Measurements from ENCODE around the gene AAK1.

Gene AAK1

DNA sequence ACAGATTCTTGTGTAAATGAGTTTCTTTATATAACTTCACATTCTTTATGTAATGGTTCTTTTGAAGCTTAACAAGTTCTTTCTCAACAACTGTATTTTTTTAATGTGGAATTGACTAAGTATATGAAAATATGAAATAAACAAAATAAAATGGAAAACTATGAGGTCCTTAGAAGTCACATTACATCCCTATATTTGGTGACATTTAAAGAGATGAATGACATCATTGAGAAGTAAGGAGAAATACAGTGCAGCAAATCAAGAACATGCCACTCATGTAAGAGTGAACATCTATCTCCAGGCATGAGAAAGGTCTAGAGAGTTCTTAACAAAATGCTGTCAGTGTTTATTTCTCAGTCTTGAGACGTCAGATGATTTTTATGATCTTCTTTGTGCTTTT, 39.0 kb upstream of the AAK1 start:
- TF ChIP-seq, protein P1, sequence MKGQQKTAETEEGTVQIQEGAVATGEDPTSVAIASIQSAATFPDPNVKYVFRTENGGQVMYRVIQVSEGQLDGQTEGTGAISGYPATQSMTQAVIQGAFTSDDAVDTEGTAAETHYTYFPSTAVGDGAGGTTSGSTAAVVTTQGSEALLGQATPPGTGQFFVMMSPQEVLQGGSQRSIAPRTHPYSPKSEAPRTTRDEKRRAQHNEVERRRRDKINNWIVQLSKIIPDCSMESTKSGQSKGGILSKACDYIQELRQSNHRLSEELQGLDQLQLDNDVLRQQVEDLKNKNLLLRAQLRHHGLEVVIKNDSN (IDR thresholded peaks at IDR 0.05): no peak
- TF ChIP-seq TEAD4 (IDR thresholded peaks at IDR 0.05) (no peak), CEBPB (IDR thresholded peaks at IDR 0.05) (no peak), CREB1 (IDR thresholded peaks at IDR 0.05; ENCODE audit: low read depth) (no peak), TCF12 (IDR thresholded peaks at IDR 0.05; ENCODE audit: low read depth) (no peak), TAF1 (IDR thresholded peaks at IDR 0.05; ENCODE audit: low read depth) (no peak), RAD21 (IDR thresholded peaks at IDR 0.05; ENCODE audit: low read depth) (no peak), NFIC (IDR thresholded peaks at IDR 0.05) (no peak), REST (IDR thresholded peaks at IDR 0.05; ENCODE audit: low read depth) (no peak)

- TF ChIP-seq FOXM1 (IDR thresholded peaks at IDR 0.05; ENCODE audit: borderline replicate concordance, low read depth): no peak
- no peak for TF ChIP-seq RAD21 (IDR thresholded peaks at IDR 0.05; ENCODE audit: low read depth)
- no peak for TF ChIP-seq EGR1 (IDR thresholded peaks at IDR 0.05)
- no peak for TF ChIP-seq CEBPB (IDR thresholded peaks at IDR 0.05)
- no peak for TF ChIP-seq REST (IDR thresholded peaks at IDR 0.05; ENCODE audit: low read depth)
- TF ChIP-seq MAX (IDR thresholded peaks at IDR 0.05): no peak
- no peak for TF ChIP-seq TEAD4 (IDR thresholded peaks at IDR 0.05)
- no peak for TF ChIP-seq TCF12 (IDR thresholded peaks at IDR 0.05; ENCODE audit: low read depth)
- TF ChIP-seq NFIC (IDR thresholded peaks at IDR 0.05): no peak
- TF ChIP-seq, protein P1 (IDR thresholded peaks at IDR 0.05): no peak
- TF ChIP-seq CREB1 (IDR thresholded peaks at IDR 0.05; ENCODE audit: low read depth): no peak
- TF ChIP-seq TAF1 (IDR thresholded peaks at IDR 0.05; ENCODE audit: low read depth): no peak
- no peak for TF ChIP-seq EP300 (IDR thresholded peaks at IDR 0.05; ENCODE audit: borderline replicate concordance)
- no peak for TF ChIP-seq ZBTB7A (IDR thresholded peaks at IDR 0.05; ENCODE audit: low read depth)
- TF ChIP-seq YY1 (IDR thresholded peaks at IDR 0.05; ENCODE audit: low read depth): no peak
Measured at GRCh38 chr2:69680001-69680675, 36.6 kb upstream of the AAK1 start.

DNA sequence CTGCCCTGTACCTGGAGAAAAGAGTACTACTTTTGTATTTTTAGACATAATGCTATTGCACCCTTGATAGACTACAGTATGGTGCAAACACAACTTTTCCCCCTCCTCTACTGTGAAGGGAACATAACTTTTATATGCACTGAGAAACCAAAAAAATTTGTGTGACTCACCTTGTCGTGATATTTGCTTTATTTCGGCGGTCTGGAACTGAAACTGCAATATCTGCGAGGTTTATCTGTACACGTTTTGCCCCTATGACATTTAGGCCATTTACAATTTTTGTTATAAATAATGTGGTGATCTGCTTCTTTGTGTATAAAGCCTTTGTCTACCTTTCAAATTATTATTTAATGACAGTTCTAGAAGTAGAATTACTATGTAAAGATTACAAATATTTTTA, 34.4 kb upstream of the AAK1 start:
- TF ChIP-seq YY1 (IDR thresholded peaks at IDR 0.05; ENCODE audit: low read depth): no peak
- no peak for TF ChIP-seq EP300 (IDR thresholded peaks at IDR 0.05; ENCODE audit: borderline replicate concordance)
- TF ChIP-seq TAF1 (IDR thresholded peaks at IDR 0.05; ENCODE audit: low read depth): no peak
- TF ChIP-seq EGR1 (IDR thresholded peaks at IDR 0.05): no peak
- no peak for TF ChIP-seq TEAD4 (IDR thresholded peaks at IDR 0.05)
- TF ChIP-seq CEBPB (IDR thresholded peaks at IDR 0.05): no peak
- TF ChIP-seq REST (IDR thresholded peaks at IDR 0.05; ENCODE audit: low read depth): no peak
- TF ChIP-seq TCF12 (IDR thresholded peaks at IDR 0.05; ENCODE audit: low read depth): no peak
- TF ChIP-seq, protein P1 (IDR thresholded peaks at IDR 0.05): no peak
- no peak for TF ChIP-seq ZBTB7A (IDR thresholded peaks at IDR 0.05; ENCODE audit: low read depth)
- no peak for TF ChIP-seq CREB1 (IDR thresholded peaks at IDR 0.05; ENCODE audit: low read depth)
- no peak for TF ChIP-seq FOXM1 (IDR thresholded peaks at IDR 0.05; ENCODE audit: borderline replicate concordance, low read depth)

GRCh38 chr2:69676146-69676545, 32.6 kb upstream of the AAK1 start:
- TF ChIP-seq TAF1 (IDR thresholded peaks at IDR 0.05; ENCODE audit: low read depth) (no peak), REST (IDR thresholded peaks at IDR 0.05; ENCODE audit: low read depth) (no peak), EGR1 (IDR thresholded peaks at IDR 0.05) (no peak), TCF12 (IDR thresholded peaks at IDR 0.05; ENCODE audit: low read depth) (no peak), ZBTB7A (IDR thresholded peaks at IDR 0.05; ENCODE audit: low read depth) (no peak), FOXM1 (IDR thresholded peaks at IDR 0.05; ENCODE audit: borderline replicate concordance, low read depth) (no peak), NFIC (IDR thresholded peaks at IDR 0.05) (no peak)
- TF ChIP-seq, protein P1 (IDR thresholded peaks at IDR 0.05): no peak

Data from Ishikawa (cell line).